HG02798 (cell line): ENCODE data around the gene KRCC1.

Source experiments
- ATAC-seq: cut with Tn5 transposase; IDR thresholded peaks from one replicate; pipeline ENCODE4 v1.9.1; 2021; ENCODE audit warnings: mild to moderate bottlenecking; ENCODE audit not compliant: unreplicated experiment, poor library complexity

KRCC1 gene

DNA sequence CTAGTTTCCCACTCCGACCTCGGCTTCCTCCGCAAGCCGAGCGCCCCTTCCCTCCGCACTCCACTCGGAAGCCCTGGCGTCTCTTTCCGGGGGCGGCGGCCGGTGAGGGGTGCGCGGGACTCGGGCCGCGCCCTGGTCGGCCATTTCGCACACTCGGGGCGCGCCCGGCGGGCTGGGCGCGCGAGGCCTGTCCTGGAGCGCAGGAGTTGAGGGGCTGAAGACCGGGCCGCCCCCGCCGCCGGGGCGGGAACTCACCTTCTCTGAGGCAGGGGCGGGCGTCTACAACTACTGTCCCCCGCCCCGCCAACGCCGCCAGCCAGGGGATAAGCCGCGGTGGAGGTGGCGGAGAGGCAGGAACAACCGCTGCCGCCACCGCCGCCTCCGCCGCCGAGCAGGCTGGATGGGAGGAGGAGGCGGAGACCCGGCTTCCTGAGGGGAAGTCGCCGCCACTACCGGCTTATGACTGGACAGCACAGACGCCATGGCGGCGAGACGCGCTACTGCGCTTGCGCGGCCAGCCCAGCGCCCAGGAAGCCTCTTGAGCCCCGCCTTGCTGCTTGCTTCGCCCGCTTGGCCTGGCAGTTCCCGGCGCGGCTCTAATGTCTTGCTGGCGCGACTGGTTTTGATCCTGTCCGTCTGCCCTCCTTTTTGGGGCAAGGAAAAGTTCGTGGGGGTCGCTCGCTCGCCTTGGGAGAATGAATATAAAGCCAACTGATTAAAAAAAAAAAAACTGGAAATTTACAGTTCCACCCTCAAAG, at the start of gene KRCC1:
Gene KRCC1 (minus strand): TSS at position 413 of the 758 bp plus-strand sequence. CDS start 27,220 bp downstream, outside the sequence.
- ATAC-seq: peak; percentile 97

DNA sequence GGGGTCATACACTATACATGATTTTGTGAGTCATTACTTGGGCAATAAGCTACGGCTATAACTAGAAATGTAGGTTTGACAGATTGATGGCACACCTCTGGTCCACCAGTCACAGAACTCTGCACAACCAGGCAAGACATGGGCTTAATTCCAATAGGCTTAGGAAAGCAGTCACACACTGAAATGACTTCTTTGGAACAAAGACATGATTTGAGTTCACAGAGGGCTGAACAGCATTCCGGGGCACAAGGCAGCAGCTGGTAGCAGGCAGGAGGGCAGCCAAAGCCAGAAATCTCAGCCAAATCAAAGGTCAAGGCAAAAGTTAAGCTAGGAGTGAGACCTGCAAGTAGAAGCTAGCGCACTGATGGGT, 44.9 kb upstream of the KRCC1 start:
- no peak for ATAC-seq

DNA sequence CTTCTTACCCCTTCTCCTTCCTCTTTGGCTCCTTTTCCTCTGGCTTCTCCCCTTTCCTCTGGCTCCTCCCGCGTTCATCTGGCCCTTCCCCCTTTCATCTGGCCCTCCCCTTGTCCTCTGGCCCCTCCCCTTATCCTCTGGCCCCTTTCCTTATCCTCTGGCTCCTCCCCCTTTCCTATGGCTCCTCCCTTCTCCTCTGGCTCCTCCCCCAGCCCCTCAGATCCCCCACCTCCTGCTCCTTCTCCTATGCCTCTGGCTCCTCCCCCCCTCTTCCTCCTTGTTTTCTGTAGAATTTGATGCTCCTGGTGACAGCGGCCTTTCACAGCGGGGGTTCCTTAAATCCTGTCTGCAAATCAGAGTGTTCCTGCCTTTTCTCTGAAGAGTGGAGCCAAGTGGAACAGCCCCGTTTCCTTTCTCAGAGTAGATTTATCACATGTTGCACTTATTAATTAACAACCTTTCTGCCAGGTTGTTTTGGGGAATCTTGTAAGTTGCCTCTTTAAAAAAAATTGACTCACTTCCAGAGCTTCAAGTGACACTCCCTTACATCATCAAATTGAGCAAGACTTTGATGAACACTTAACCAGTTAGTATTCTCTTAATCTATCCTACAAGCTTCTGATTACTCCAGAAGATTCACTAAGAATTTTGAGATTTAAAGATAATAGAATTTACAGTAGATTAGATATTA, 44.4 kb upstream of the KRCC1 start:
- no peak for ATAC-seq

DNA sequence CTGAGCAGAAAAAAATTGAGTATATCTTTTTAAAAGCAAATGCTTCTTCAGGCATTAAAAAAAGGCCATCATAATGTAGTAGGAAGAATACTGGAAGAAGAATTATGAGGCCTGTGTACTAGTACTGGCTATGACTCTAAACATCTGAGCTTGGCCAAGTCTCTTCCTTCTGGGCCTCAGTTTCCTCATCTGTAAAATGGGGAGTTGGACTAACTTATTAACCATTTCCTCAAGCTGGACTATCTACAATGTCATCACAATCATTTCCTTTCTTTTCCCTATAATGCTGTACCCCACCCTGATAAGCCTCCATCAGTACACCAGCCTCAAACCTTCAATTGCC, 42.9 kb upstream of the KRCC1 start:
- no peak for ATAC-seq

DNA sequence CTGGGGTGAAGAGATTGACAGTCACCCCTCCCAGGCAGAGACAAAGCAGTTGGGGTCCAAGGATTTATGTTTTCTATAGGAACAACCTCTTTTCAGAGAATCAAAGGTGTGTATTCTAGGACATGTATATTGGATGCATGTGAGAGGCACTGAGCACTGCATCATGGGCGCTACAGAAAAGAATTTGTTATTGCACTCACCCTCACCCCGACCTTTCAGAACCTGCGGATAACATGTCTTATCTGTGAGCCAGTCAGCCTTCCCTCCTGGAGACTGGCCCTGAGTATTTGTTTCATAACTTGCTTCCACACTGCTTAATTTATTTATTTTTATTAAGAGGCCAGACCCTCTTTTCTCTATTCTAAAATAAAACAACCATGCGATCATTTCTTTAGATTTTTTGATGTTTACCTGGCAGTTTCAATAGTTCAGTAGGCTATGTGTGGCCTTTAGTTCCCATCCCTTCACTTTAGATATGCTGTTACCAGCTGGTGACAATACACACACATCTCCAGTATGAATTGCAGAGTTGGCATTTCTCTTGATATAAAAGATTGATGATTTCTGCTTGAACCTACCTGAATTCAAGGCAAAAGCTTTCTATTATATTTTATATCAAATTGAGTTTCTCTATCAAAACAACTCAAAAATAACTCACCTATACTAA, 42.4 kb upstream of the KRCC1 start:
- no peak for ATAC-seq

DNA sequence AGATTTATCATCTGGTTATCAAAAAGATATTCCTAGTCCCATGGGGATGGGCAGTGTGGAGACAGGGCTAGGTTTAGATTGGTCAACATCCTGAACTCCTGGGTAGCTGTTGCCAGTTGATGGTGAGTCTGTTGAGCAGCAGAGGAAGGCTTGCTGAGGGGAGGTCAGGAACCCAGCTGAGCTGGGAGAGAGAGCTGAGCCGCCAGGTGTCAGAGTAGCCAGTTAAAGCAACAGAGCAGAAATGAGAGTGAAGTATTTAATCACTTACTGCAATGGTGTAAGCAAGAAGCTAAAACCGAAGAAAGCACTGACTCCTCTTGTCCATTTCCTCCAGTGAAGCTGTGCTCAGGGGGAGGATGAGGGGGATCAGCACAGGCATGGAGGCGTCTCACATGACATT, 41.6 kb upstream of the KRCC1 start:
- no peak for ATAC-seq

DNA sequence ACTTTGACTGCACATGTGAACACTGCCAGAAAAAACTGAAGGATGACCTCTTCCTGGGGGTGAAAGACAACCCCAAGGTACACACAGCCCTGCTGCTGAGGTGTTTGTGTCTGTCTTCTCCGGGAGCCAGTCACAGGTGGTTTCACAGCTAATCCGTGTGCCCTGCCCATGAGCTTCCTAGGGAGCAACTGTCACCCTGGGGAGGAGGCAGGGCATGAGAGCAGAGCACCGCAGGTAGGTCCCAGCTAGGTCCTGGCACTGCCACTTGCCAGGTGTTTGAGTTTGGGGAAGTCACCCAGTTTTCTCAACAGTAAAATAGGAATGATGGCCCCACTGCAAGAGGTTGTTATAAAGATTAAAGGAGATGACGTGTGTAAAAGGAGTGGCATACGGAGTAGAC, 41.1 kb upstream of the KRCC1 start:
- ATAC-seq: no peak

DNA sequence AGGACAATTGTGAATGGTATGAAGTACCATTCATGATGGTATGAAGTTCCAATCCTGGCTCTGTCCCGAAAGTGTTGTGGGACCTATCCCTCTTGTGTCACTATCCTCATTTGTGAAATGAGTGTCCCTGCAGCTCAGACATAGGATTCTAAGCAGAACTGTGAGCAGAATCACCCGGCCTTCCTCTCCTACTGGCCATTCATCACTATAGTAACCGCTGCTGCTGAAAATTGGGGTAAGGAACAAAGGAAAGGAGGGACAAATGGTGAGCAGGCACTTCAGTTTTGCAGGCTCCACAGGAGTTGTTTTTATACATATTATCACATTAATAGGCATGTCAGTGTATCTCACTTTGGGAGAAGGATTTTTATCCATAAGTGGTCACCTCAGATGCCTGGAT, 39.4 kb upstream of the KRCC1 start:
- ATAC-seq: no peak

DNA sequence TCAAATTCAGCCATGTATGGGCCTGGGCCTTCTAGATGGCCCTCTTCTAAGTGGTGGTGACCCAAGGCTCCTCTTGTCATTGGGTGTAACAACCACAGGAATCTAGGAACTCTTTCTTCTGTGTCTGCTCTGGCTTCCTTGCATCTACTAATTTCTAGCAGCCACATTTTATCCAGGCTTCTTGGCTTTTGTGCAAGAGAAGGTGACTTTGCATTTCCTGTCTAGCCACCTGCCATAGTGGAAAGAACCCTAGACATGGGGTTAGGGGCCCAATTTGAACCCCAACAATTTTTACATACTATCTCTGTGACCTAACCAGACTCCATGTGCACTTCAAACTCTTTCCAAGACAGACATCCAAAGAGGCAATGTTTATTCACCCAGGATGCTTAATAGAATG, 37.2 kb upstream of the KRCC1 start:
- no peak for ATAC-seq

DNA sequence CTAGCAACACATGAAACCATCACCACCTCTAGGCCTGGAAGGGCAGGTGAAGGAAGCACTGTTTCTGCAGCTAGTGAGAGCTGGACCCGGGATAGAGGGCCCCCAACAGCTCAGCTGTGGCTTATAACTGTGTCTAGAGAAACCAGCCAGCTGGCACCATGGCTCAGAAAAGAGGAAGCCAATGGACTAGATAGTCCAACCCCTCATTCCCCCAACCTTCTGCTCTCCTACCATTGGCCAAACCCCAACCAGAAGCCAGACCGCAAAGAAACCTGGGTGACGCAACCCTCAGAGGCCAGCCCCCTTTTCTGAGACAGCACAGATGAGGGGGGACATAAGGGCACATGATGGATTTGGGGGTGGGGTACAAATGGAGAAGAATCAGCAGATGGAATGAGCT, 36.4 kb upstream of the KRCC1 start:
- no peak for ATAC-seq

DNA sequence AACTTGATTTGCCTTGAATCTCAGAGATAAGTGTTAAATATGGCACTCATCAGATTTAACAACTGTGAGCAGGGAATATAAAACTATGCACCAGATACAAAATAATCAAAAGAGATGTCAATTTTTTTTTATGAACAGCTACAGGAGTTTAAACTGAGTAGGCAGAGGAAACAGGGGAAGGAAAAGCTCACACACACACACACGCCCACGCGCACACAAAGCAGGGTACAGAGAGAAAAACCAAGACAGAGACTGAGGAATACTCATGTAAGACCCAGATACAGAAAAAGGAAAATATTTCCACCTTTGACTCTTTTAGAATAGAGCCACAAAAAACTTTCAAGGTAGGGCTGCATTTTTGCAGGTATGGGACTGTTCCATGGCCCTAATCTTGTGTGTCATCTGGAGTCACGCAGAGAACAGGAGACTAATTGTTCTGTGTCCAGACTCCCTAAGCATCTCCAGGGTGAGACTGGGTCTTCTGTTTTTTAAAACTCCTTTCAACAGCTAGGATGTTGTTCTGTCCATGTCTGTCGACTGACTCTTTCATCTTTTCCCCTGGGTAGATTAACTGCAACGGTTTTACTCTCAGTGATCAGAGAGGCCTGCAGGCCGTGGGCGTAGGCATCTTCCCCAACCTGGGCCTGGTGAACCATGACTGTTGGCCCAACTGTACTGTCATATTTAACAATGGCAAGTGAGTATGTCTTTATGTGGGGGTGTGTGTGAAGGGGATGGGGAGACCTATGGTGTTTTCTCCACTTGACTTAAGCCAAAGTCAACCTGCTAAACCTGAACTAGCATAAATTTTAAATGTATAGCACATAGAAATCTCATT, 35.1 kb upstream of the KRCC1 start:
- no peak for ATAC-seq

DNA sequence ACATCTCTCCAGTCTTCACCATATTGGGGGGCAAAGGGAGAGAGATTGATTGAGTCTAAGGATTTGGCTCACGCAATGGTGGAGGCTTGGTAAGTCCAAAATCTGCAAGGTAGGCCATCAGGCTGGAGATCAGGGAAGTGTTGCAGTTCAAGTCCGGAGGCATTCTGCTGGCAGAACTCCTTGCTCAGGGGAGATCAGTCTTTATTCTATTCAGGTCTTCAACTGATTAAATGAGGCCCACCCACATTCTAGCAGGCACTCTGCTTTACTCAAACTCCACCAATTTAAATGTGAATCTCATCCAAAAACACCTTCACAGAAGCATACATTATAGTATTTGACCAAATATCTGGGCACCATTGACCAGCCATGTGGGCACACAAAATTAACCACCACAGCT, 33.4 kb upstream of the KRCC1 start:
- ATAC-seq: no peak

DNA sequence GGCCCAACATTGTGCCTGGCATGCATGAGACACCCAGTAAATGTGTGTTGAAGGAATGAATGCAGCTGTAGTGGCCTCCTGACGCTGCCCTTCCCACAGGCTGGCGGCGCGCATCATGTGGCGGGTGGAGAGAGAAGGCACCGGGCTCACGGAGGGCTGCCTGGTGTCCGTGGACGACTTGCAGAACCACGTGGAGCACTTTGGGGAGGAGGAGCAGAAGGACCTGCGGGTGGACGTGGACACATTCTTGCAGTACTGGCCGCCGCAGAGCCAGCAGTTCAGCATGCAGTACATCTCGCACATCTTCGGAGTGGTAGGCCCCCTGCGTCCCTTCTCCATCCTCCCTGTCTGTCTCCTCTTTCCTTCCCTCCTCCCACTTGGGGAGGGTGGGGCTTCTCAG, 32.2 kb upstream of the KRCC1 start:
- ATAC-seq: no peak

DNA sequence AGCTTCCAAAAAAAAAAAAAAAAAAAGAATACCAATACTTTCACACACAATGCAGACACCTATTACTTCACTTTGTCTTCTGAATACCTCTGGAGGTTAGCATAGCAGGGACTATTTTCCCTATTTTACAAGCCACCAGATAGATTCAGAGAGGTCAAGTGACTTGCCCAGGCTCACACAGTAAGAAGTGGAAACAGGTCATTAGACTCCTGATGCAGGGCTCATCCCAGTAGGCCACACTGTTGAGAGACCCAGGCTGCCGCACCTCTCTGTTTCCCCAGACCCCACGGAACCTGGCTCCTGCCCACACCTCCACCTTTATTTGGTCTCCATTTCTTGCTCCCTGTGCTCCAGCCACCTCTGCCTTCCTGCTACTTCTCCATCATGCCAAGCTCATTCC, 31.5 kb upstream of the KRCC1 start:
- no peak for ATAC-seq

DNA sequence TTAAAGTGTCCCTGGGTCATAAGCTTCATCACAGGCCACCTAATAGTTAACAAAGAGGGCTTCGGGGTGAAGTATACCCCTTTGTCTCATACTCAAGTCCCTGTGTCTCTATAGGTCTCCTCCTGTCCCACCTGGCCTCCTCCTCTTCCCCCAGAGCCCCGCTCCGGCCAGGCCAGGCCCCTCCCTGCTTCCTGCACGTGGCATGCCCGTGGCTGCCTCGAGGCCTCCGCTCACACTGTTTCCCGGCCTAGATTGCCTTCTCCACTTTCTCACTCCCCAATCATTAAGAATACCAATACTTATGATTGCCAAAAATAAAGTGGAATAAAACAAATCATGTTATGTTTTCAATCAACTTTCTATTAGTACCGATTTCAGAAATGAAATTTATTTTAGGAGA, 30.8 kb upstream of the KRCC1 start:
- no peak for ATAC-seq

DNA sequence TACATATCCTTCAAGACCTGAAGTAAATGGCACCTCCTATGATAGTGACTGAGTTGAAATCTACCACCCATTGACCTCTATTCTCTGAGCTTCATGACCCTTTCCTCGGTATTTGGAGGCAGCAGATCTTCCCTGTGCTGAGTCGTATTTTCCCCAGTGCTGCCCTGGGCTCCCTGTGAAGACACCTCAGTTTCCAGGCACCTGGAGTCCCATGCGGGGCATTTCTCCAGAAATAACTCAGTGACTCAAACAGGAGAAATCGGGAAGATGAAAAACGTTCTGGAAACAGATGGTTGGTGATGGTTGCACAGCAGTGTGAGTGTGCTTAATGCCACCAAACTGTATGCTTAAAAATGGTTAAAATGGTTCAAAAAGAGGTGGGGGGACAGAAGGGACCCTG, 30.0 kb upstream of the KRCC1 start:
- no peak for ATAC-seq

DNA sequence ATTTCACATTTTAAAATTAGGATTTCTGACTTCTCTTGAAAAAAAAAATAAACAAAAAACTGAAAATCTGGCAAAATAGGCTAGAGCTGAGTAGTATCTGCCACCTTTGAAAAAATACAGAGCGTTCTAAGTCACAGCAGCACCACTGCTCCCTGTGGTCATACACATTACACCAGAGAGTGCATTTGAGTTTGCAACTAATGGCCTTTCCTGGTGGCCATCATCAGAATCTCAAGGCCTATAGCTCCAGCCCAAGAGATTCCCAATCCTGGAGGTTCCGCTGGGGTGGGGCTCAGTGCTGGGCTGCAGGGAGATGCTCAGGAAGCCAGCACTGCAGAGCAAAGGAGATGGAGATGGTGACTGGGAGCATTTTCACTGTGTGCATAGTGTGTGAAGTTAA, 29.5 kb upstream of the KRCC1 start:
- ATAC-seq: no peak

DNA sequence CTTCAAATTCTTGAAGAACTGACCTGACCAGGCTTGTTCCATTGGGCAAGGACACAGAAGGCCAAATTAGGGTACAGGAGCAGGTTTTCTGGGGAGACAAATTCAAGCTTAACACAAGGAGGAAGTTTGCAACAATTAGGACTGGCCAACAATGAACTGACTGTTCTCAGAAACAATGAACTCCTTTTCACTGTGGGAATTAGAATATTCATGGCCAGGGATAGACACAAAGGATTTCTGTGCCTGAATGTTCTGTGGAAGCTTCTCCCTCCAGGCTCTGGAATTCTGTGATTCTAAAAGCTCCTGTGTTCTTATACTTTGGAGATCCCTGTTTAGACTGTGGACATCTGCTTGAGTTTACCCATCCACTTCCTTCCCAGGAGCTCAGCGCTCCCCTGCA, 27.2 kb upstream of the KRCC1 start:
- ATAC-seq: no peak

DNA sequence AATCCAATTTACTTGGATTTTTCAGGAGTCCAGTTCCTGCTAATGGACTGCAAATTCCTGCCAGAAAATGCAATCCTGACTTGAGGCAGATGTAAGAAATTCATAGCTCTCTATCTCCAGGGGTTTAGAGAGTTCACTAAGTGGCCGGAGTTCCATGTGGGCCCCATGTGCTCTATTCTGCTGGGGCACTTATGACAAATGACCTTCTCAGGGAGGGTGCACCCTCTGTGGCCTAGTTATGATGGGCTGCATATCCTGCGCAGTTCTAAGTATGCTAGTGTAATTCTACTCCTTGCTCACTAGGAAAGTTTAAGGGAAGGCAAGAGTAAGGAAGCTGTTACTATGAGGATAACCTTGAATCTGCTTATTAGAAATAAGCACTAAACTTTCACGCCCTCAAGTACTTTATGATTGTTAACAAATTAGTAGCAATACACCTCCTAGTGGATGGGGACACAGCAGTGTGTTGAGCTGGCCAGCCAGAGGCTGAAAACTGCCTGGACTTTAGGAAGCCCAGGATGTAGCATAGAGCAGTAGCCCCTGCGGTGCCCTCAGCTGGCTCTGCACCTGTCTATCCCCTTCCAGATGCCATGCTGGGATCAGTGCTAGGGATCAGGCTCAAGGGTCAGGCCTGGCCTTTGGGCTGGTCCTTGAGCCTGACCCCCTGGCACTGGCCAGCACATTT, 26.5 kb upstream of the KRCC1 start:
- ATAC-seq: no peak

DNA sequence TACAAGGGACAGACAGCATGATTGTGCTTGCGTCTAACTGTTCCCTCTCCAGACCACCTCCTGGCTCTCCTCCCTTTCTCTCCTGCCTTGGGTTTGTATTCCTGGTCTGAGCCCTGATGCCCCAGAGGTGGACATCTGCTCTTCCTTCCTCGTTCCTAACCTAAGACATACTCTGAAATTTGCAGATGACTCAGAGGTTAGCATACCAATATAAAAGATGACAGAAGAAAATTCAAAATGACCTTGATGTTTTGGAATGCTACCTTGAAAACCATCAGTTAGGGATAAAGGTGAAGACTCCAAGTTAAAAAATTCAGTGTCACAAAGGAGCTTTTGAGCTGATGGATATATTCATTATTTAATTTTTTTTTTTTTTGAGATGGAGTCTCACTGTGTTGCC, 25.0 kb upstream of the KRCC1 start:
- no peak for ATAC-seq
